ENCODE data around the gene ERBB4.

The ERBB4 gene

DNA sequence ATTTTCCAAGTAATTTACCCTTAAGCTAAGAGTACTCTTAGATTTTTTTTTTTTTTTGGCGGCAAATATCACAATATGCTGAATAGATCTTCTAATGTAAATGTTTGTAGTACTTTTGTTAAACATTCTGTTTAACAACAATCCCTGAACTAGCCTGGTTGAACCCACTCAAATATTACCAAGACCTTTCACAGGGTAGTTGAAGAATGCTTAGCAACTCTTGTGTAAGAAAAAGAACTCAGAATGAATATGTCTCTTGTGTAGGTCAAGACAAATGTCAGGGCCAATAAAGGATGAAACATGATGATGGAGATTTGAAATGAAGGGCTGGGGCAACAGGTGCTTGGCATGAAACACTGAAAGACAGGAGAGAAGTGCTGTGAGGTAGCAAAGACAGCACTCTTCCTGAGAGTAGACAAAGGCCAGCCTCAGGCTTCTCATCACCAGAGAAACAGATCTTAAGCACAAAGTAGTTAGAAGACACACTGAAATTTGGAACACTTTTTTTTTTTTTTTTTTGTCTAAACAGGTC lies 597.3 kb downstream of the ERBB4 start:
- DNase-seq (ENCODE audit: low read depth in 1 of 2, low spot score in 1 of 2) = no peak

- DNase-seq (ENCODE audit: low read depth in 1 of 2, low spot score in 1 of 2) = no peak
Measured at GRCh38 chr2:211939177-211939576, 599.4 kb downstream of the ERBB4 start.

DNA sequence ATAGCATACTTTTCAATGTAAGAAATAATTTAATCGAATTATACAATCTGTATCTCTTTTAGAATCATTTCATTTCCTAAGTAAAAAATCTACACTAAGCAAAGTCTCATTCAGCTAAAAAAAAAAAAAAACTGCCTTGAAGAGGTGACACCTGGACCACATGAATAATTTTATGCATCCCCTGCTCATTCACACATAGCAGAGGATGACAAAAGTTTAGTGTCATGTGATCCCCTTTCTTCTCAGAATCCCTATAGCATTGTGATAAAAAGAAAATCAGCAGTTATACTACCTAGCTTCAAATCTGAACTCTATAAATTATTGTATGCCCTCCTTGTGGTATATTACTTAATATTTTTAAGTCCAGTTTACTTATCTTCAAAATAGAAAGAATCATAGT lies 603.8 kb downstream of the ERBB4 start:
- DNase-seq (ENCODE audit: low read depth in 1 of 2, low spot score in 1 of 2) = no peak

DNA sequence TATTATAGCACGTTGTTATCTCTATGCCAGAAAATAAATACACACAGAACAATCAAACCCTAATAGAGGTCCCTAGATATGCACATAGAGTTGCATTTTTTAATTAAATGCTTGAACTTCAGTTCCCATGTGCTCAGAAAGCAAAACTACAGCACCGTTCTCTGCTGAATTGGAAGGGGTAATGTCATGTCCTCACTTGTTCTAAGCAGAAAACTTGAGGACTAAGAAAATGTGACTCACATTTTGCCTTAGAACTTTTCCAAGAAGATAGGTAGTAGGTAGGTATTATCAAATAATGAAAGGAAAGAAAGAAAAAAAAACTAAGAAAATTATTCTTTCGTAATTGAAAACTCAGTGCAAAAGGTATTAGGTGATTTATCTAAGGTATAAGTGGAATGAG lies 607.3 kb downstream of the ERBB4 start:
- DNase-seq (ENCODE audit: low read depth in 1 of 2, low spot score in 1 of 2) = no peak

DNA sequence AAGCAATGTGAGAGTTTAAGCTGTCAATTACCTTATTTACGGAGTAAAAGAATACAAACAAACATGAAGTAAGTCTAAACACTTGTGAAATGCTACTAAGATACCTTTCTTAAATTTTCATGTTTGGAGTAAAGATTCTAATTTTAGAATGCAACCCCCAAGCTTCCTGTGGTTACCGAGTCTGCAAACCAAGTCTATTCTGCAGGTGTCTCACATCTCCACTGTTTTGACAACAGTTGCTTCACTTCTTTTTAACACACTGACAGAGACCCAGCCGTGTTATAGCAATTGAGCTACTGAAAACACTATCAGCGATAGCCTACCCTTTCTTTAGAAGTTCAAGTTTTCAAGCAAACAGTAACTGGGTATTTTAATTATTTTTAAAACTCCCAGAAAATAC lies 608.3 kb downstream of the ERBB4 start:
- DNase-seq (ENCODE audit: low read depth in 1 of 2, low spot score in 1 of 2) = no peak

- no peak for DNase-seq (ENCODE audit: low read depth in 1 of 2, low spot score in 1 of 2)
Measured at GRCh38 chr2:211928201-211928600, 610.4 kb downstream of the ERBB4 start.

DNA sequence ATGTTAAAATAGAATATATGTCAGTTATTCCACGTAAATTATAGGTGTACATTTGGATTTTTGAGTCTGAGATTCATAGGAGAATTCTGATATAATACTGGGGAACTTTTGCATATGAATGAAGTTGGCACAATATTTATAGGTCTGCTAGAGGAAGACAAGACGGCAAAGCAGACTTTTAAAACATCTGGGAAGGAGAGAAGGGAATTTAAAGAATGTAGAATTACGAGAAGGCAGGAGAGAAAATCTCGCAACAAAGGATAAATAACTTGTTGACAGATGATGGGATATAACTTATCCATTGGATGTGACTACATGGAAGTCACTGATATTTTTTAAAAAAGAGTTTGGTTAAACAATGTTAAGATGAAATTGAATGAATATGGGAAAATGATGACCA lies 615.6 kb downstream of the ERBB4 start:
- DNase-seq (ENCODE audit: low read depth in 1 of 2, low spot score in 1 of 2) = no peak

GRCh38 chr2:211903961-211904360 lies 634.6 kb downstream of the ERBB4 start:
- DNase-seq (ENCODE audit: low read depth in 1 of 2, low spot score in 1 of 2) = no peak

- no peak for DNase-seq (ENCODE audit: low read depth in 1 of 2, low spot score in 1 of 2)
Measured at GRCh38 chr2:211901226-211901846, 637.3 kb downstream of the ERBB4 start.

GRCh38 chr2:211900518-211900917 lies 638.1 kb downstream of the ERBB4 start:
- DNase-seq (ENCODE audit: low read depth in 1 of 2, low spot score in 1 of 2) = no peak

GRCh38 chr2:211900000-211900399 lies 638.6 kb downstream of the ERBB4 start:
- DNase-seq (ENCODE audit: low read depth in 1 of 2, low spot score in 1 of 2) = no peak

DNA sequence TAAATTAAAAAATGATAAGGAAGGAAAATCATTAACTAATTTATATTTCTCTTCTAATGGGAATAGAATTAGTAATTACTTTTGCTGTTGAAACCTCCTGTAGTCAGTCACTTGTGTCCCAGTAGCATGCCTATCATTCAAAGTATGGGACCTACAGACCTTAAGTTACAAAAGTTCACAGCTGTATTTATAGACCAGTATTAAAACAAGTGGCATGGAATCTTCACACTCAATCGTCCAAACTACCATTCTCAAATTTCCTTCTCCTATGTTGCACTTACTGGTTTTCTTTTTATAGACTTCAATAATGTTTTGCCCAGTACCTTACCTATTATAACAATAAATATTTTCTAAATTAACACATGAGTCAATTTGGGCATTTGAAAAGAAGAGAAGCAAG lies 639.9 kb downstream of the ERBB4 start:
- DNase-seq (ENCODE audit: low read depth in 1 of 2, low spot score in 1 of 2) = no peak

DNA sequence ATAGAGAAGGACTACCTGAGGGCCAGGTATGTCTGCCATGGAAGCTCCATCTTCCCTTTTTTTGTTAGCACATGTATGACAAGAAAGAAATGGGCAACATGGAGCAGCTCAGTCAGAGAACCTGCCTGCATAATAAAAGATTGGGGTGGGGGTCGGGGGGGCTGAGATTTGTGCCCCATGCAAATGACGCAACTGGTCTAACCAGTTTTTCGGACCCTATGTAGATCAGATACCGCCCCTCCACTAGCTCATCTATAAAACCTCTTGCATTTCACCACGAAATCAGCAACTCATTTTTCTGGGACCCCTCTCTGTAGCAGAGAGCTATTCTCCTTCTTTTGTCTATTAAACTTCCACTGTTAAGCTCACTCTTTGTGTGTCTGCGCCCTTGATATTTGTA lies 657.2 kb downstream of the ERBB4 start:
- DNase-seq (ENCODE audit: low read depth in 1 of 2, low spot score in 1 of 2) = no peak

- DNase-seq (ENCODE audit: low read depth in 1 of 2, low spot score in 1 of 2) = no peak
Measured at GRCh38 chr2:211879323-211879722, 659.3 kb downstream of the ERBB4 start.

DNA sequence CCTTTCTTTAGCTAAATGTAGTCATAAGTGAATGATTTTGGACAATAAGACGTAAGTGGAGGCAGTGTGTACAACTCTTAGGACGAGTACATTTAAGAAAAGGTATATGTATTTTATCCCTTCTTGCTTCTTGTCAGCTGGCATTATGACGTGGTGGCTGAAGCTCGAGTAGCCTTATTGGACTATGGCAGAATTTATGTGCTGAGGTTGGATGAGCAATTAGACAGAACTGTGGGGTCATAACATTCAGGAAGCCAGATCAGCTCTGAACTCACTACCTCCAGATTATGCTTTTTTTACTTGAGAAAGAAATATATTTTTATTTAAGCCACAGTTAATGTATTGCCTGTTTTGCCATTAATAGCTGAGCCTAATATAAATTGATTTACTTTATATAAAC lies 661.5 kb downstream of the ERBB4 start:
- DNase-seq (ENCODE audit: low read depth in 1 of 2, low spot score in 1 of 2) = no peak

GRCh38 chr2:211875488-211875887 lies 663.1 kb downstream of the ERBB4 start:
- DNase-seq (ENCODE audit: low read depth in 1 of 2, low spot score in 1 of 2) = no peak

GRCh38 chr2:211868996-211869533 lies 669.5 kb downstream of the ERBB4 start:
- DNase-seq (ENCODE audit: low read depth in 1 of 2, low spot score in 1 of 2) = no peak

DNA sequence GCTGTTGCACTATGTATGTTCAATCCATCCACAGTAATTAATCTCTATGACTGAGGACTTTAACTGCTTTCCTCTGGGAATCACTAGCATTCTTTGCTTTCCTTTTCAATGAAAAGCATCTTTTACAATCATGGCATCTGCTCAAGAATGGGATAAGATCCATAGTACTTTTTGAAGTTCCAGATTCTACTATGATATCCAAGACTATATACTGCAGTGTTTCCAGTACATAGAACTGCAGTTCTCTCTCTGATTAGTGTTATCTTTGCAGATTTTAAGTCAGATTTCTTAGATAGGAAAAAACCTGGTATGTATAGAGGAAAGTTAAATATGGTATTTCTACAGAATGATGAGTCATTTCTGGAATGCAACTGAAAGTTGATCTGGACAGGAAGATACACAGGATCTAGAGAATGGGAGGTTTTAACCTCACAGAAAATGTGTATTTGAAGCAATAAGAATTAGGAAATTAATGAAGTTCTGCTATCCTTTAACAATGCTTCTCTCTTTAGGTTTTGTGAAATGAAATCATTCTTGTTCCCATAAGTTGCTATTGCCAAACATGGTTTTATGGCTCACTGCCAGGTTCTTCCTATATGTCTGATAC lies 670.7 kb downstream of the ERBB4 start:
- no peak for DNase-seq (ENCODE audit: low read depth in 1 of 2, low spot score in 1 of 2)

GRCh38 chr2:211864328-211864727 lies 674.3 kb downstream of the ERBB4 start:
- no peak for DNase-seq (ENCODE audit: low read depth in 1 of 2, low spot score in 1 of 2)

DNA sequence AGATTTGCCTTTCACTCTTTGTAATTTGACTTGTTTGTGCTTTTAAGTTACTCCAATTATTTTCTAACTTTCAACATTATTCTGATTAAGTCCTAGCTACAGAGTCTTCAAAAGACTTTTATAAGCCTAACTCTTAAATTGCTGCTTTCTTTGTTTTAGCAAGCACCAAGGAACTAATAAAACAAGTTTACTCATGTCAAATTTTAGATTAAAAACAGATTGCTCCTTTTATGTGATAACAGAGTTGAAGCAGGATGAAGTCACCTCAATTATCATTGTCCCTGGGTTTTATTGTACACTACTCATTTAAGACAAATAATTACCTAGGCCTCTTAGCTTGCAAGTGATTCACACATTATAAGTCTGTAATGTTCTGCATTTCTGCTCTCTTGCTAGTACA lies 678.4 kb downstream of the ERBB4 start:
- DNase-seq (ENCODE audit: low read depth in 1 of 2, low spot score in 1 of 2) = no peak

GRCh38 chr2:211854832-211855231 lies 683.8 kb downstream of the ERBB4 start:
- DNase-seq (ENCODE audit: low read depth in 1 of 2, low spot score in 1 of 2) = no peak

GRCh38 chr2:211846714-211847113 lies 691.9 kb downstream of the ERBB4 start:
- no peak for DNase-seq (ENCODE audit: low read depth in 1 of 2, low spot score in 1 of 2)

- DNase-seq (ENCODE audit: low read depth in 1 of 2, low spot score in 1 of 2) = no peak
Measured at GRCh38 chr2:211846036-211846400, 692.6 kb downstream of the ERBB4 start.
